ENCODE results near the gene CCNB2.

DNA sequence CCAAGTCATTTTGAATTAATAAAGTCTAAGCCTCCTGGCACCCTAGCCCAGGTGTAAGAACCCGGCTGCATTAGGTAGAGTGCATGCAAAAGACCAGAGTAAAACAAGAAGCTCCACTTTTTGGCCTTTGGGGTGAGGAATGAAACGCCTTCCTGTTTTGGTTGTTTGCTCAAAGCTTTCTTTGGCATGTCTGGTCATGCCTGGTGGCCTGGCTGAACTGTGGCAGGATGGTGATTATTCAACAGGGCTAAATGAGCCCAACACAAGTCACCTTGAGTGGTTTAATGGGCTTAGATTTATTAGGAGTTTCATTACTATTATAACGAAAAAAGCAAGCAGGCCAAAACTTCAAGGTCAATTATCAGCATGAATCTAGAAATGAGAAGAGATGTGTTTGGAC, 60.8 kb downstream of the CCNB2 start:
- TF ChIP-seq, protein P1, sequence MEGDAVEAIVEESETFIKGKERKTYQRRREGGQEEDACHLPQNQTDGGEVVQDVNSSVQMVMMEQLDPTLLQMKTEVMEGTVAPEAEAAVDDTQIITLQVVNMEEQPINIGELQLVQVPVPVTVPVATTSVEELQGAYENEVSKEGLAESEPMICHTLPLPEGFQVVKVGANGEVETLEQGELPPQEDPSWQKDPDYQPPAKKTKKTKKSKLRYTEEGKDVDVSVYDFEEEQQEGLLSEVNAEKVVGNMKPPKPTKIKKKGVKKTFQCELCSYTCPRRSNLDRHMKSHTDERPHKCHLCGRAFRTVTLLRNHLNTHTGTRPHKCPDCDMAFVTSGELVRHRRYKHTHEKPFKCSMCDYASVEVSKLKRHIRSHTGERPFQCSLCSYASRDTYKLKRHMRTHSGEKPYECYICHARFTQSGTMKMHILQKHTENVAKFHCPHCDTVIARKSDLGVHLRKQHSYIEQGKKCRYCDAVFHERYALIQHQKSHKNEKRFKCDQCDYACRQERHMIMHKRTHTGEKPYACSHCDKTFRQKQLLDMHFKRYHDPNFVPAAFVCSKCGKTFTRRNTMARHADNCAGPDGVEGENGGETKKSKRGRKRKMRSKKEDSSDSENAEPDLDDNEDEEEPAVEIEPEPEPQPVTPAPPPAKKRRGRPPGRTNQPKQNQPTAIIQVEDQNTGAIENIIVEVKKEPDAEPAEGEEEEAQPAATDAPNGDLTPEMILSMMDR (IDR thresholded peaks at IDR 0.05) = no peak
- TF ChIP-seq POLR2A (IDR thresholded peaks at IDR 0.05) = no peak
- no peak for TF ChIP-seq POLR2AphosphoS5 (IDR thresholded peaks at IDR 0.05)
- no peak for TF ChIP-seq EP300 (IDR thresholded peaks at IDR 0.05)
